A673 (cell line): ENCODE results near the gene NAT16.

Experiments used
- EZH2 ChIP-seq: fragments of 200-600 bp; sonication (generic); IDR thresholded peaks from 2 replicates; pipeline ENCODE4 v1.6.1; 2017; ENCODE audit warnings: borderline replicate concordance, low read depth, mild to moderate bottlenecking, mixed read lengths, antibody characterized with exemption, low read length; ENCODE audit not compliant: poor library complexity, severe bottlenecking
- TF ChIP-seq, protein P1 (sequence below): fragments of 300-800, 200-600 bp; sonication (generic); conservative IDR thresholded peaks from 2 replicates; pipeline ENCODE4 v1.5.1; 2017; ENCODE audit warnings: low read depth, mild to moderate bottlenecking, antibody characterized with exemption, low read length, moderate library complexity, mixed read lengths

DNA sequence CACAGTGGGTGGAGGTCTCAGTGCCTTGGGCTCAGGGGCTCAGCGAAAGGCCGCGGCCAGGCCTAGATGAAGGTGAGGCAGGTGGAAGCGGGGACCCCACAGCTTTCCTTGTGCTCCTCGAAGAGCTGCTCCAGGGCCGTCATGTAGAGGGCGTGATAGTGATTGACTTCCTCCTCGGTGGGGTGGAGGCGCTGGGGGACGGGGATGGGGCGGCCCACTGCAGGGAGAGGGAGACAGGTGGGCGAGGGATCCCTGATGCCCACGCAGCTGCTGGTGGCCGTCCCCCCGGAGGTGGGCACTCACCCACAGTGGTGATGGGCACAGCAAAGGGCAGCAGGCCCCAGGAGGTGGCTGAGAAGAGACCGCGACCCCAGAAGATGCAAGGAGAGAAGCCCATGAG is 15.8 kb upstream of the NAT16 start:
- TF ChIP-seq, protein P1, sequence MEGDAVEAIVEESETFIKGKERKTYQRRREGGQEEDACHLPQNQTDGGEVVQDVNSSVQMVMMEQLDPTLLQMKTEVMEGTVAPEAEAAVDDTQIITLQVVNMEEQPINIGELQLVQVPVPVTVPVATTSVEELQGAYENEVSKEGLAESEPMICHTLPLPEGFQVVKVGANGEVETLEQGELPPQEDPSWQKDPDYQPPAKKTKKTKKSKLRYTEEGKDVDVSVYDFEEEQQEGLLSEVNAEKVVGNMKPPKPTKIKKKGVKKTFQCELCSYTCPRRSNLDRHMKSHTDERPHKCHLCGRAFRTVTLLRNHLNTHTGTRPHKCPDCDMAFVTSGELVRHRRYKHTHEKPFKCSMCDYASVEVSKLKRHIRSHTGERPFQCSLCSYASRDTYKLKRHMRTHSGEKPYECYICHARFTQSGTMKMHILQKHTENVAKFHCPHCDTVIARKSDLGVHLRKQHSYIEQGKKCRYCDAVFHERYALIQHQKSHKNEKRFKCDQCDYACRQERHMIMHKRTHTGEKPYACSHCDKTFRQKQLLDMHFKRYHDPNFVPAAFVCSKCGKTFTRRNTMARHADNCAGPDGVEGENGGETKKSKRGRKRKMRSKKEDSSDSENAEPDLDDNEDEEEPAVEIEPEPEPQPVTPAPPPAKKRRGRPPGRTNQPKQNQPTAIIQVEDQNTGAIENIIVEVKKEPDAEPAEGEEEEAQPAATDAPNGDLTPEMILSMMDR: no peak
- no peak for TF ChIP-seq EZH2
